ENCODE data around the gene ADARB2.
"Not testable (repeated sequence)": the region's sequence is repeated elsewhere in the genome, so short reads cannot be mapped to it uniquely, and the experiment has no call there.

Gene ADARB2

GRCh38 chr10:1227510-1228402 is 509.6 kb downstream of the ADARB2 start:
- no peak for TF ChIP-seq CTCF (IDR thresholded peaks at IDR 0.05; ENCODE audit: low read depth, low read length, missing control alignments)
- no peak overlapping the region for H3K4me3 ChIP-seq (ENCODE audit: low read depth, low read length)
- no peak for DNase-seq (ENCODE audit: low read depth)

DNA sequence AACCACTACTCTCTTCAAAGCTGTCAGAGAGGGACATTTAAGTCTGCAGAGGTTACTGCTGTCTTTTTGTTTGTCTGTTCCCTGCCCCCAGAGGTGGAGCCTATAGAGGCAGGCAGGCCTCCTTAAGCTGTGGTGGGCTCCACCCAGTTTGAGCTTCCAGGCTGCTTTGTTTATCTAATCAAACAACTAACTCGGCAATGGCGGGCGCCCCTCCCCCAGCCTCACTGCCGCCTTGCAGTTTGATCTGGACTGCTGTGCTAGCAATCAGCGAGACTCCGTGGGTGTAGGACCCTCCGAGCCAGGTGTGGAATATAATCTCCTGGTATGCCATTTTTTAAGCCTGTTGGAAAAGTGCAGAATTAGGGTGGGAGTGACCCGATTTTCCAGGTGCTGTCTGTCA is 510.4 kb downstream of the ADARB2 start:
- H3K4me3 ChIP-seq (ENCODE audit: low read depth, low read length); DNase-seq (ENCODE audit: low read depth): not testable (repeated sequence)

DNA sequence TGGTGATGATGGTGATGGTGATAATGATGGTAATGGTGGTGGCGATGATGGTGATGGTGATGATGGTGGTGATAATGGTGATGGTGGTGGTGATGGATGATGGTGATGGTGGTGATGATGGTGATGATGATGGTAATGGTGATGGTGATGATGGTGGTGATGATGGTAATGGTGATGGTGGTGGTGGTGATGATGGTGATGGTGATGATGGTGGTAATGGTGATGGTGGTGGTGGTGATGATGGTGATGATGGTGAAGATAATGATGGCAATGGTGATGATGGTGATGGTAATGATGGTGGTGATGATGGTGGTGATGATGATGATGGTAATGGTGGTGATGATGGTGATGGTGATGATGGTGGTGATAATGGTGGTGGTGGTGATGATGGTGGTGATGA is 517.5 kb downstream of the ADARB2 start:
- not testable (repeated sequence) for H3K4me3 ChIP-seq (ENCODE audit: low read depth, low read length)

DNA sequence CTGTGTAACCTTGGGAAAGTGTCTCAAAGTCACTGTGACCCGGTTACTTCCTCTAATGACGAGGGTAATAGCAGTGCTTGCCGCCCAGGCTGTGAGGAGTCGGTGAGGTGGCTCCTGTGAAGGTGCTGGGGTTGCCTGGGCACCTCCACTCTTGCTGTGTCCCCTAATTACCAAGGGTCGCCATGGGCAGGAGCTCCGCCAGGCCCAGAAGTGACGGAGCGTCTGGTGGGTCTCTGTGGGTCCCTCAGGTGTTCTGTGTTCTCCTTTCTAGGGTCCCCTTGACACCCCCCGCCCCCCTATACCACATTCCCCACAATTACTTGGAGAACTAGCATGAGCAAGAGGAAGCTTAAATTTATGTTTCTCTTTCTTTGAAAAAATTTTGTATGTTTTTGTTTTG is 519.7 kb downstream of the ADARB2 start:
- no peak for DNase-seq (ENCODE audit: low read depth)
- TF ChIP-seq CTCF (IDR thresholded peaks at IDR 0.05; ENCODE audit: low read depth, low read length, missing control alignments) = no peak
- no peak overlapping the region for H3K4me3 ChIP-seq (ENCODE audit: low read depth, low read length)

More for the DNA sequence above, 517.5 kb downstream of the ADARB2 start:
- DNase-seq (ENCODE audit: low read depth) = not testable (repeated sequence)

DNA sequence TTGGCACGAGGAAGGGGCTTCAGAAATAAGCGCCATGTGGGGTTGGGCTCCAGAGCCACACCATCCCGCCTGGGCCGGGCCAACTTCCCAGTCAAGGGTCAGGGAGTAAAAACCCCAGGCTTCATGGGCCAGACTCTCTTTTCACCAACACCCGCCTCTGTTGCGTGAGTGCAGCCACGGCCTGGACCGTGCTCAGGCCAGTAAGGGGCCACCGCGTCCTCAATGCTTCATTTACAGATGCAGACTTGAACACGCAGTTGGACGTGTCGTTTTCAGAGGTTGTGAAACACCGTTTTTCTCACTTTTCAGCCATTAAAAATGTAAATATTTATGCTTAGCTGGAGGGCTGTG is 520.1 kb downstream of the ADARB2 start:
- H3K4me3 ChIP-seq (ENCODE audit: low read depth, low read length) = no peak overlapping the region
- no peak for DNase-seq (ENCODE audit: low read depth)
- TF ChIP-seq CTCF (IDR thresholded peaks at IDR 0.05; ENCODE audit: low read depth, low read length, missing control alignments) = no peak

- no peak for TF ChIP-seq CTCF (IDR thresholded peaks at IDR 0.05; ENCODE audit: low read depth, low read length, missing control alignments)
- DNase-seq (ENCODE audit: low read depth) = no peak
- H3K4me3 ChIP-seq (ENCODE audit: low read depth, low read length) = no peak overlapping the region
These were observed 520.6 kb downstream of the ADARB2 start for GRCh38 chr10:1216574-1217236.

GRCh38 chr10:1215862-1216573 is 521.3 kb downstream of the ADARB2 start:
- DNase-seq (ENCODE audit: low read depth) = no peak
- no peak overlapping the region for H3K4me3 ChIP-seq (ENCODE audit: low read depth, low read length)
- no peak for TF ChIP-seq CTCF (IDR thresholded peaks at IDR 0.05; ENCODE audit: low read depth, low read length, missing control alignments)

Measured in GM12864 (cell line).